ENCODE data around the gene MAEA. TPM values are rescaled to one million over a fixed set of nuclear protein-coding genes. Genes with fewer than 3 reads are reported as not detected.

MAEA gene
- total RNA-seq, 2 donors from 2014 or later: 76.0 to 110 TPM

DNA sequence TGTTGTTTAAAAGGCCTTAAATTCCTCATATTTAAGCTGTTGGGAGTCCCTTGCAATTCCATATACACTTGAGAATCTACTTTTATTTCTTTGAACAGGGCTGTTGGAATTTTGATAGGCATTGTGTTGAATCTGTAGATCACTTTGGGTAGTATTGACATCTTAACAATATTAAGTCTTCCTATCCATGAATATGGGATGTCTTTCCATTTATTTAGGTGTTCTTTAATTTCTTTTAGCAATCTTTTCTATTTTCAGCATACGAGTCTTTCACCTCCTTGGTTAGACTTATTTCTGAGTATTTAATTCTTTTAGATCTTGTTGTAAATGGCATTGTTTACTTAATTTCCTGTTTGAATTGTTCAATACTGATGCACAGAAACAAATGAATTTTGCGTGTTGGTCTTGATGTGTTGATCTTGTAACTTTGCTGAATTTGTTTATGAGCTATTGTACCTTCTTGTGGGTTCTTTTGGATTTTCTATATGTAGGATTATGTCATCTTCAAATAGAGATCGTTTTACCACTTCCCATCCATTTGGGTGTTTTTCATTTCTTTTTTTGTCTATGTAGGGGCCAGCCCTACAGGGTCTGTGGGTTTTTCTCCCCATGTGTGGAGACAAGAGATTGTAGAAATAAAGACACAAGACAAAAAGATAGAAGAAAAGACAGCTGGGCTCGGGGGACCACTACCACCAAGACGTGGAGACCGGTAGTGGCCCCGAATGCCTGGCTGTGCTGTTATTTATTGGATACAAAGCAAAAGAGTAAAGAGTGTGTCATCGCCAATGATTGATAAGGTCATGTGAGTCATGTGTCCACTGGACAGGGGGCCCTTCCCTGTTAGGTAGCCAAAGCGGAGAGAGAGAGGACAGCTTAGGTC is 22.6 kb upstream of the MAEA start:
- TF ChIP-seq, protein P1, sequence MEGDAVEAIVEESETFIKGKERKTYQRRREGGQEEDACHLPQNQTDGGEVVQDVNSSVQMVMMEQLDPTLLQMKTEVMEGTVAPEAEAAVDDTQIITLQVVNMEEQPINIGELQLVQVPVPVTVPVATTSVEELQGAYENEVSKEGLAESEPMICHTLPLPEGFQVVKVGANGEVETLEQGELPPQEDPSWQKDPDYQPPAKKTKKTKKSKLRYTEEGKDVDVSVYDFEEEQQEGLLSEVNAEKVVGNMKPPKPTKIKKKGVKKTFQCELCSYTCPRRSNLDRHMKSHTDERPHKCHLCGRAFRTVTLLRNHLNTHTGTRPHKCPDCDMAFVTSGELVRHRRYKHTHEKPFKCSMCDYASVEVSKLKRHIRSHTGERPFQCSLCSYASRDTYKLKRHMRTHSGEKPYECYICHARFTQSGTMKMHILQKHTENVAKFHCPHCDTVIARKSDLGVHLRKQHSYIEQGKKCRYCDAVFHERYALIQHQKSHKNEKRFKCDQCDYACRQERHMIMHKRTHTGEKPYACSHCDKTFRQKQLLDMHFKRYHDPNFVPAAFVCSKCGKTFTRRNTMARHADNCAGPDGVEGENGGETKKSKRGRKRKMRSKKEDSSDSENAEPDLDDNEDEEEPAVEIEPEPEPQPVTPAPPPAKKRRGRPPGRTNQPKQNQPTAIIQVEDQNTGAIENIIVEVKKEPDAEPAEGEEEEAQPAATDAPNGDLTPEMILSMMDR (IDR thresholded peaks at IDR 0.05): no peak
- TF ChIP-seq POLR2AphosphoS5 (IDR thresholded peaks at IDR 0.05) (no peak), POLR2A (IDR thresholded peaks at IDR 0.05) (no peak)
- Histone ChIP-seq H3K36me3 (no peaks in the 10 kb centered on the region), H3K27me3 (replicated peaks; ENCODE audit: insufficient read depth) (no peaks in the 10 kb centered on the region), H3K4me1 (replicated peaks) (no peaks in the 10 kb centered on the region), H3K27ac (no peak overlapping the region), H3K9me3 (no peaks in the 10 kb centered on the region), H3K4me3 (no peak overlapping the region)
- intact Hi-C loops (cut with DNase I): no loop called here
- no peak for DNase-seq (ENCODE audit: low spot score)
- 88% methylated on average over 9 of the region's 9 CpGs for WGBS

DNA sequence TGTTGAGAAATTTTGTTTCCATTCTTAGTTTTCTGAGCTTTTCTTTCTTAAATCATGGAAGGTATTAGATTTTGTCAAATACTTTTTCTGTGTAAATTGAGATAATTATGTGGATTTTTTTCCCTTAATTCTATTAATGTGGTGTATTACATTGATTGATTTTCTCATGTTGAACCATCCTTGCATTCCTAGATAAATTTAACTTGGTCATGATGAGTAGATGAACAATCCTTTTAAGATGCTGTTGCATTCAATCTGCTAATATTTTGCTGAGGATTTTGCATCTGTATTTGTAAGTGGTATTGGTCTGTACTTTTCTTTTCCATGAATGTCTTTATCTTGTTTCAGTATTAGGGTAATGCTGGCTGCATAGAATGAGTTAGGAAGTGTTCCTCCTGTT is 20.5 kb upstream of the MAEA start:
- no peak overlapping the region for H3K27ac ChIP-seq
- no peak for DNase-seq (ENCODE audit: low spot score)
- no peak for TF ChIP-seq POLR2AphosphoS5 (IDR thresholded peaks at IDR 0.05)
- no peak for TF ChIP-seq POLR2A (IDR thresholded peaks at IDR 0.05)
- TF ChIP-seq, protein P1 (IDR thresholded peaks at IDR 0.05): no peak
- H3K36me3 ChIP-seq: no peaks in the 10 kb centered on the region
- H3K9me3 ChIP-seq: no peaks in the 10 kb centered on the region
- intact Hi-C loops (cut with DNase I): no loop called here
- no peaks in the 10 kb centered on the region for H3K4me1 ChIP-seq (replicated peaks)
- H3K4me3 ChIP-seq: no peak overlapping the region
- no peaks in the 10 kb centered on the region for H3K27me3 ChIP-seq (replicated peaks; ENCODE audit: insufficient read depth)

DNA sequence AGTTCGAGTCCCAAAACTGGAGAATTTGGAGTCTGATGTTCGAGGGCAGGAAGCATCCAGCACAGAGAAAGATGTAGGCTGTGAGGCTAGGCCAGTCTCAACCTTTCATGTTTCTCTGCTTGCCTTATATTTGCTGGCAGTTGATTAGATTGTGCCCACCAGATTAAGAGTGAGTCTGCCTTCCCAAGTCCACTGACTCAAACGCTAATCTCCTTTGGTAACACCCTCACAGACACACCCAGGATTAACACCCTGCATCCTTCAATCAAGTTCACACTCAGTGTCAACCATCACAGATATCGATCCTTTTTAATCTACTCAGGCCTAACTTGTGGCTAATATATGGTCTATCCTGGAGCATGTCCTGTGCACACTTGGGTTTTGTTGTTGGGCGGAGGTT is 18.0 kb upstream of the MAEA start:
- no peaks in the 10 kb centered on the region for H3K27me3 ChIP-seq (replicated peaks; ENCODE audit: insufficient read depth)
- no peaks in the 10 kb centered on the region for H3K9me3 ChIP-seq
- TF ChIP-seq POLR2A (IDR thresholded peaks at IDR 0.05) (no peak), POLR2AphosphoS5 (IDR thresholded peaks at IDR 0.05) (no peak)
- TF ChIP-seq, protein P1 (IDR thresholded peaks at IDR 0.05): no peak
- no peaks in the 10 kb centered on the region for H3K4me1 ChIP-seq (replicated peaks)
- 95% methylated on average over 5 of the region's 5 CpGs for WGBS
- no peak for DNase-seq (ENCODE audit: low spot score)
- H3K4me3 ChIP-seq: no peak overlapping the region
- intact Hi-C loops (cut with DNase I): no loop called here
- H3K27ac ChIP-seq: no peak overlapping the region
- no peaks in the 10 kb centered on the region for H3K36me3 ChIP-seq

DNA sequence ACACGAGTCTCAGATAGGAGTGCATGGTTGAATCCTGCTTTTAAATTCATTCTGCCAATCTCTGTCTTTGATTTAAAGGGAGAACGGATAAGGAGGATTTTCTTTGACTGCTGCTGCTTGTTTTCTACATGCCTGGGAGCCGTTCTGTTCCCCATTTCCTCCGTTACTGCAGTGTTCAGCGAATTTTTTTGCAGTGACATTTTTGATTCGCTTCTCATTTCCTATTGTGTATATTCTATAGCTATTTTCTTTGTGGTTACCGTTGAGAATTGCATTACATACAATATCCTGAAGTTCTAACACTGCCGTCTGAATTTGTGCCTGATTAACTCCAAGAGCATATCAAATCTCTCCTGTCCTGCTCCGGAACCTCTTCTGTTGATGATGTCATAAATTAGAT is 14.8 kb upstream of the MAEA start:
- no peaks in the 10 kb centered on the region for H3K36me3 ChIP-seq
- no peak overlapping the region for H3K27ac ChIP-seq
- no peaks in the 10 kb centered on the region for H3K4me1 ChIP-seq (replicated peaks)
- no peak for DNase-seq (ENCODE audit: low spot score)
- intact Hi-C loops (cut with DNase I): no loop called here
- H3K9me3 ChIP-seq: no peaks in the 10 kb centered on the region
- no peaks in the 10 kb centered on the region for H3K27me3 ChIP-seq (replicated peaks; ENCODE audit: insufficient read depth)
- H3K4me3 ChIP-seq: no peak overlapping the region
- WGBS: 86% methylated on average over 9 of the region's 9 CpGs
- TF ChIP-seq, protein P1 (IDR thresholded peaks at IDR 0.05): no peak
- TF ChIP-seq POLR2AphosphoS5 (IDR thresholded peaks at IDR 0.05) (no peak), POLR2A (IDR thresholded peaks at IDR 0.05) (no peak)

DNA sequence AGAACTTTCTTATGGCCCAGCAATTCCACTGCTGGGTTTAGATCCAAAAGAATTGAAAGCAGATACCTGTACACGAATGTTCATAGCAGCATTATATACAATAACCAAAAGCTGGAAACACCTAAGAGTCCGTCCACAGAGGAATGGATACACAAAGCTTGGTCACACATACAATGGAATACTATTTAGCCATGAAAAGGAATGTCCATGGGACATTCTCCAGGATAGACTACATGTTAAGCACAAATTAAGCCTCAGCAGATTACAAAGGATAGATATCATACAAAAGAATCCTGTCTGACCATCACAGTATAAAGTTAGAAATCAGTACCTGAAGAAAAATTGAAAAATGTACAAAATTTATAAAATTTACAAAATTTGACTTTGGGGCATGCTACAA is 12.7 kb upstream of the MAEA start:
- intact Hi-C loops (cut with DNase I): no loop called here
- H3K27me3 ChIP-seq (replicated peaks; ENCODE audit: insufficient read depth): no peaks in the 10 kb centered on the region

More for the DNA sequence above, 12.7 kb upstream of the MAEA start:
- WGBS: 93% methylated on average over 2 of the region's 2 CpGs
- Histone ChIP-seq H3K36me3 (no peaks in the 10 kb centered on the region), H3K9me3 (no peaks in the 10 kb centered on the region), H3K4me3 (no peak overlapping the region), H3K4me1 (replicated peaks) (no peaks in the 10 kb centered on the region), H3K27ac (no peak overlapping the region)
- TF ChIP-seq, protein P1 (IDR thresholded peaks at IDR 0.05): no peak
- TF ChIP-seq POLR2AphosphoS5 (IDR thresholded peaks at IDR 0.05): no peak
- no peak for TF ChIP-seq POLR2A (IDR thresholded peaks at IDR 0.05)
- no peak for DNase-seq (ENCODE audit: low spot score)
